ENCODE measurements around the gene AKR1C8.

AKR1C8 gene

GRCh38 chr10:5106553-5106952 is 78.4 kb downstream of the AKR1C8 start:
- DNase-seq, result no peak

GRCh38 chr10:5105626-5106025 is 79.3 kb downstream of the AKR1C8 start:
- no peak for DNase-seq

Data from NCI-H1105 treated with DMSO at 0.1 percent for 48 hours (cell line).